T follicular helper cell (primary cell): Measurements from ENCODE around the gene INTS4.
"Not testable (repeated sequence)": the region's sequence is repeated elsewhere in the genome, so short reads cannot be mapped to it uniquely, and the experiment has no call there.

Experiments
- DNase-seq: peaks from one replicate; pipeline ENCODE4 v3.0.0-alpha.2; 2020; ENCODE audit warnings: low read depth
- total RNA-seq, 2 experiments: gene quantifications; one replicate each; lab custom pipeline; 2026; lab: John Stamatoyannopoulos, UW

INTS4 gene, protein sequence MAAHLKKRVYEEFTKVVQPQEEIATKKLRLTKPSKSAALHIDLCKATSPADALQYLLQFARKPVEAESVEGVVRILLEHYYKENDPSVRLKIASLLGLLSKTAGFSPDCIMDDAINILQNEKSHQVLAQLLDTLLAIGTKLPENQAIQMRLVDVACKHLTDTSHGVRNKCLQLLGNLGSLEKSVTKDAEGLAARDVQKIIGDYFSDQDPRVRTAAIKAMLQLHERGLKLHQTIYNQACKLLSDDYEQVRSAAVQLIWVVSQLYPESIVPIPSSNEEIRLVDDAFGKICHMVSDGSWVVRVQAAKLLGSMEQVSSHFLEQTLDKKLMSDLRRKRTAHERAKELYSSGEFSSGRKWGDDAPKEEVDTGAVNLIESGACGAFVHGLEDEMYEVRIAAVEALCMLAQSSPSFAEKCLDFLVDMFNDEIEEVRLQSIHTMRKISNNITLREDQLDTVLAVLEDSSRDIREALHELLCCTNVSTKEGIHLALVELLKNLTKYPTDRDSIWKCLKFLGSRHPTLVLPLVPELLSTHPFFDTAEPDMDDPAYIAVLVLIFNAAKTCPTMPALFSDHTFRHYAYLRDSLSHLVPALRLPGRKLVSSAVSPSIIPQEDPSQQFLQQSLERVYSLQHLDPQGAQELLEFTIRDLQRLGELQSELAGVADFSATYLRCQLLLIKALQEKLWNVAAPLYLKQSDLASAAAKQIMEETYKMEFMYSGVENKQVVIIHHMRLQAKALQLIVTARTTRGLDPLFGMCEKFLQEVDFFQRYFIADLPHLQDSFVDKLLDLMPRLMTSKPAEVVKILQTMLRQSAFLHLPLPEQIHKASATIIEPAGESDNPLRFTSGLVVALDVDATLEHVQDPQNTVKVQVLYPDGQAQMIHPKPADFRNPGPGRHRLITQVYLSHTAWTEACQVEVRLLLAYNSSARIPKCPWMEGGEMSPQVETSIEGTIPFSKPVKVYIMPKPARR
- total RNA-seq: 48.9 to 74.6 reads per million in 2 experiments

DNA sequence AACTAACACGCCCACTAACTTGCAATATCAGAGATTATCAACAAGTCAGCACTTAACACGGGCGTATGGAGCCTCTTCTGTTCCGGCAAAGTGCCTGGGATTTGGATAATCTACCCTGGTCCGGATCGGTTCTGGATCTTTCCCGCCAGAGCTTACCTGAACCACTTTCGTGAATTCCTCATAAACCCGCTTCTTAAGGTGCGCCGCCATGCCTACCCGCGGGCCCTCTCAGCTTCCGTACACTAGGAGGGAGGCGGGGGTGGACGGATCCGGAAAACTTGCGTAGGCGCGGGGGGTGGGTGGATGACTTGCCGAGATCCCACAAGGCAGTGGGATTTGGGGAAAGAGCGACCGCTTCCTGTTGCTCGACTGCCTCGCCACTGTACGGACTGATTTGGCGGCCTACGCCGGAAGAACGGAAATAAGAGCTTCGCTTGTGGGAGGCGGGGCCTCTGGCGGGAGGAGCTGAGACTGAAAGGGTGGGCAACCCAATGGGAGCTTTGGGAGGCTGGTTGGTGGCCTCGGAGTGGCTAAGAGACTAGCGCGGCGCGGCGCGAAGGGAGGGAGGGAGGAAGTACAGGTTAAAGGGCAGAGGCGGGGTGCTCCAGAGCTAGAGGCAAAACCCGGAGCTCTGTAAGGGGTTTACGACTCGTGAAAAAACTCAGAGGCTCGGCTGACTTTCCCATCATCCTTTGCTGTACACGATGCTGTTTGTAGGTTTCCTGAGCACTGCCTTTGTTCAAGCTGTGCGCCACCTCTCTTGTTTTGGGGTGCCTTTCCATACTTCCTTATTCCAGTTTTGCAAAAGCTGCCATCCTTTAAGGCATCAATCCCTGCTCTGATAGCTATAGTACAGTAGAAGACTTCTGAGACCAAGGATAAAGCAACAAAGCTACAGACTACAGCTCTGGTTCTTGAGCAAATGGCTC lies at the start of gene INTS4:
INTS4 (minus strand) TSS at position 235 of the 929 bp plus-strand sequence; CDS start at position 210, 25 bp downstream.
- peak; percentile 97 for DNase-seq

DNA sequence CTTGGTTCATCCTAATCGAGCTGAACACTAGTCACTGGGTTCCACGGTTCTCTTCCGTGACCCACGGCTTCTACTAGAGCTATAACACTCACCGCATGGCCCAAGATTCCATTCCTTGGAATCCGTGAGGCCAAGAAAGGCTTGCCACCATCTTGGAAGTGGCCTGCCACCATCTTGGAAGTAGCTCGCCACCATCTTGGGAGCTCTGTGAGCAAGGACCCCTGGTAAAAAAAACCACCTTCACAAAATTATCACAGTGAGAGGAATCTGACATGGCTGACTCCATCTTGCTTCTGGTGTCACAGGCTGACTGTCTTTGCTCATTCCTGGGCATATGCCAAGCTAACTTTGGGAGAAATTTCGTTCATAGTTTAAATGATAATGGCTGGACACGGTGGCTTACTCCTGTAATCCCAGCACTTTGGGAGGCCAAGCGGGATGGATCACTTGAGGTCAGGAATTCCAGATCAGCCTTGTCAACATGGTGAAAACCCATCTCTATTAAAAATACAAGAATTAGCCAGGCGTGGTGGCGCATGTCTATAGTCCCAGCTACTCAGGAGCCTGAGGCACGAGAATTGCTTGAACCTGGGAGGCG lies 47.5 kb upstream of the INTS4 start:
- DNase-seq: no peak

DNA sequence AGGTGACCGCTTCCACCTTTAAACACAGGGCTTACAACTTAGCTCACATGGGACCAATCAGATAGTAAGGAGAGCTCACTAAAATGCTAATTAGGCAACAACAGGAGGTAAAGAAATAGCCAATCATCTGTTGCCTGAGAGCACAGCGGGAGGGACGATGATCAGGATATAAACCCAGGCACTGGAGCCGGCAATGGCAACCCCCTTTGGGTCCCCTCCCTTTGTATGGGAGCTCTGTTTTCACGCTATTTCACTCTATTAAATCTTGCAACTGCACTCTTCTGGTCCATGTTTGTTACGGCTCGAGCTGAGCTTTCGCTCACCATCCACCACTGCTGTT lies 46.9 kb upstream of the INTS4 start:
- DNase-seq: not testable (repeated sequence)

DNA sequence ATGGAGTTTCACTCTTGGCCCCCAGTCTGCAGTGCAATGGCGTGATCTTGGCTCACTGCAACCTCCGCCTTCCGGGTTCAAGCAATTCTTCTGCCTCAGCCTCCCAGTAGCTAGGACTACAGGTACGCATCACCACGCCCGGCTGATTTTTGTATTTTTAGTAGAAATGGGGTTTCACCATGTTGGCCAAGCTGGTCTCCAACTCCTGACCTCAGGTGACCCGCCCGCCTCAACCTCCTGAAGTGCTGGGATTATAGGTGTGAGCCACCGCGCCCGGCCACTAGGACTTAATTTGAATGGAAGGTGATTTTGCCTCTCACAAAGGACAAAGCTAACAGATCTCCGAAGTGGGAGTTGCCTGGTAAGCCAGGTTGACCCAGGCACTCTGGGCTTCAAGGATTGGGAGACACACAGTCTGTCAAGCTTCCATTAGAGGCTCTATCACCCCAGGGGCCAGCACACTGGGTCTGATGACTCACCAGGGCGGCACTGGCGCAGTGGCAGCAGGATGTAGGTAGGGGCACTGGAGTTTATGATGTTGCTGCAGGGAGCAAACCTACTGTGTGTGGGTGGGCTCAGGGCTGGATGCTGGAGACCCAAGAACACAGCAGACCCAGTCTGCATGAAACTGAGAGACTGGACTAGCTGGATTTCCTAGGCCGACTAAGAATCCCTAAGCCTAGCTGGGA lies 46.4 kb upstream of the INTS4 start:
- no peak for DNase-seq

DNA sequence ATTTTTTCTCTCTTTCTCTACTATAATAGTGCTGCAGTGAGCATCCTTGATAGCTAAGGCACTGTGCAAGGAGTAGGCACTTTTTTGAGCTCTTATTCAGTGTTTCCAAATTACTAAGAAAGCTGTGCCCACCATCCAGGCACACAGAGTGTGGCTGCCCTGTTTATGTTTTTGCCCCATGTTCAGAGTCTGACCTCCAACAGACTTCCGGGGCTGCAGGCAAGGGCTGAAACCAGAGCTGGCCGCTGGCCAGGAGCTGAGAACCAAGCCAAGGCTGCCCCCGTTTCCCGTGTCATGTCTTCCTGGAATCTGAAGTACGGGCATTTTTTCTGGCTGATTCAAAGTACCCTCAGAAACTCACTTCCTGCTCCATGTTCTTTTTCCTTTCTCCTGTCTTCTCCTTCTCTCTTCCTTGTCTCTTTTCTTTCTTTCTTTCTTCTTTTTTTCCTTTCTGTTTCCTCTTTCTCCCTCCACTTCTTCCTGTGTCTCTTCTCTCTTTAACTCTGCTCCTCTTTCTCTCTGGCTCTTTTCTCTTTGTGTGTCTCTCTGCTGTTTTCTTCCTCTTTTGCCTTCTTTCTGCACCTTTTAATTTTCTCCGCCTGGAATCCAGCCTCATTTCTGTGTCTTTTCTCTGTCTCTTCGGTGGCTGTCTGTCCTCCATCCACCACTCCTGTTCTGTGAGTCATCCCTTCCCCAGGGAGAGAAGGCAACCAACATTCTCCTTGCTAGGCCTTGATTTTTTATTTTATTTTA lies 45.6 kb upstream of the INTS4 start:
- DNase-seq: no peak

DNA sequence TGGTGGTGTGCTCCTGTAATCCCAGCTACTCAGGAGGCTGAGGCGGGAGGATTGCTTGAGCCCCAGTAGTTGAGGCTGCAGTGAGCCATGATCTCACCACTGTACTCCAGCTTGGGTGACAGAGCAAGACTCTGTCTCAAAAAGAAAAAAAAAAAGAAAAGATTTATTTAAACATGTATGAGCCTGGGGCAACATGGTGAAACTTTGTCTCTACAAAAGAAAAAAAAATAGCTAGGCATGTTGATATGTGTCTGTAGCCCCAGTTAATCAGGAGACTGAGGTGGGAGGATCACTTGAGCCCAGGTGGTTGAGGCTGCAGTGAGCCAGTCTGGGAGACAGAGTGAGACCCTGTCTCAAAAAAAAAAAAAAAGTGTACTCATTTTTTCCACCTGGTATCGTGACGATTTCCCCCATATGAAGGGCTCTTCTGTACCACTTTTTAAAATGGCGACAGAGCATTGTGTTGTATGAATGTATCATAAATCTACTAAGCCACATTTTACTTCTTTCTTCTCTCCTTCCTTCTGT lies 45.0 kb upstream of the INTS4 start:
- DNase-seq: no peak

DNA sequence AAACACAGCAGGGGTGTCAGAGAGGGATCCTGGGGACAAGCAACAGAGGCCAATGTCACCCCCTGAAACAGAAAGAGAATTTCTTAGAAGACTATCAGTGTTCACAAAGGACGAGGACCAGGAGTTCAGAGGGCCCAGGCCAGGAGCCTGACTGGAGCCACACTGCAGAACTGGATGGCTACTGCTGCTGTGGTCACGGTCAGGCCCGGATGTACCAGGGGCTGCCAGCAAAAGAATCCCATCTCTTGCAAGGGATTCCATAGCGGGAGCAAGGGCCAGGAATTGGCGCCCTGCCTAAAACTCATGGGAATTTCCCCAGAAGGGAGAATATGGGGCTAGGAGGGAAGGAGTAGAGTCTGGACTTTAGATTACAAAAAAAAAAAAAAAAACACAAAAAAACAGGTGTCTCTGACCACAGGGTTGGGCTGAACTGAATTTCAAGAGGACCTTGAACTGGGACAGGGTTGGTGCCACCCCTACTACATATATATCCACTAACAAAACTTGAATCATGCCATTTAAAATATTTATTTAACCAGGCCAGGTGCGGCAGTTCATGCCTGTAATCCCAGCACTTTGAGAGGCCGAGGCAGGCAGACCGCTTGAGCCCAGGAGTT lies 44.3 kb upstream of the INTS4 start:
- no peak for DNase-seq

DNA sequence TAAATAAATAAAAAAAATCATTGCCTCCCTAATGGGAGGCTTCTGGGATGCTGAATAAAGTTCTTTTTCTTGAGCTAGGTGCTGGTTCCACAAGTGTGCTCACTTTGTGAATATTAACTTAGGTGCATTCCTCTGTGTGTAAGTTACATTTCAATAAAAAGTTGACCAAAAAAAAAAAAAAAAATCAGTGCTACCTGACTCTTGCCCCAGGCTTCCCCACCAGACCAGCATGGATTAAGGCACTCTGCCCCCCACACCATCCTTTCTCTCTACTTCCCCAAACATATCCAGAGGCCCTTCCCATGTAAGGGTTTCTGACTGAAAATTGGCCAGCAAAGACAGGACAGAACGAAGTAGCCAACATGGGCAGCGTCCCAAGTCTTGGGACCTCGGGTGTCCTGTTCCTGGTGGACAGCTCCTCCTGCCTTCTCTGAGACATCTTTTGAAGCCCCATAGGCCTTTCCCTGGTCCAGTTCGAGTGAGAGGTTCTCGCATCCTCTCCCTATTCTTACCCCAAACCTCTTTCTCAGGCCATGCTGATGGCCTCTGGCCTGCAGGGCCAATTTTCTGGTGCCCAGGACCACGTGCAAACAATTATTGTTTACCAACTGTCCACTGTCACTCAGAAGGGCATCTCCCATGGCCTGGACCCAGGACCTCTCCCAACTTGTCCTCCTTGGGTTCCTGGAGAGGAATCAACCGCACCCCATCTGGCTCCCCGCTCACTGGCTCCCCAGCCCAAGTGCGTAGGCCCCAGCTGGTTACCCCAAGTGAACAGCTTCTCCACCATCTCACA lies 43.6 kb upstream of the INTS4 start:
- DNase-seq: no peak

DNA sequence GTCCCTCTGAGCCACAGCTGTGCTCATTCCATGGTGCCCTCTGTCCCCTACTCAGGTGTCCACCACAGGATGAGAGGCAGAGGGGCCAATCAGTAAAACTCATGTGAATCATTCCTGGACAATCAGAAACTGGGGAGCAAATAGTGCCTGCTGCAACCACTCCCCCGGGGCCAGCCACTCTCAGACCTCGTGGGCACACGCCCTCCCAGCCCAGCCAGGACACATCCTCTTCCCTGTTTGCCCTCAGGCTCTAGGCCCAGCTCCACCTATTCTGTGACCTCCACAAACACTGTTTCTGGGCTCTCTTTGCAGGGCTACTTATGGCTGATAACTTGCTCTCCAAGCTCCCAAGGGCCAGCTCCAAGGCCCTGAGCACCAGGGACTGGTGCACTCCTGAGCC lies 42.6 kb upstream of the INTS4 start:
- no peak for DNase-seq

DNA sequence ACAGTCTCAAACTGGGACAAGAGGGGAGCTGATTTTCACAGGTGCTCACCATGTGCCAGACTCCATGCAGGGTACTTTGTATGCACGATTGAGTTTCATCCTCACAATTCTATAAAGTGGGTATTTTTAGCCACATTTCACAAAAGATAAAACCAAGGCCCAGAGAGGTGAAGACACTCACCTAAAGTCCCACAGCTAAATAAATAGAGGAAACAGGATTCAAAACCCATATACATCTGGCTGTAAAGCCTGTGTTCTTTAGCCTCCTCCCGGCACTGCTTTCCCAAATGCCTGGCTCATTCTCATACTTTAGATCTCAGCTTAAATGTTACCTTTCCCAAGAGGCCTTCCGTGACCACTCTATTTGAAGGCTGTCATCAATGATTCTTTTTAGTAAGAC lies 41.8 kb upstream of the INTS4 start:
- no peak for DNase-seq

DNA sequence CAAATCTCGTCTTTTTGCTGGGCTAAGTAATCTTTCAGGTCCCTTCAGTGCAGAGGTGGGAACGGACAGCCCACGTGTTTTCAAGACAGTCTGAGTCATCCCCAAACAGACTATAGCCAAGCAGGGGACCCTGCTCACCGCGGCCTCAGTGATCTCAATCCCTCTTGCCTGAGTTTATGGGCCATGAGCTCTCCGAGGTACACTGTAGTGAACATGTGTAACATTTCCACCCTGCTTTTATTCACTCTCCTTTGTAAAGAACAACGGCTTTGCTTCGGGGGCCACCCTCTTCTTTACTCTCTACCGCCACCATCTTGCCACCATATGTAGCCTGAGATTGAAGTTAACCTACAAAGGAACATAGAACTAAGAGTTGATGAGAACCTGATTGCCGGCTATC lies 40.2 kb upstream of the INTS4 start:
- DNase-seq: no peak

DNA sequence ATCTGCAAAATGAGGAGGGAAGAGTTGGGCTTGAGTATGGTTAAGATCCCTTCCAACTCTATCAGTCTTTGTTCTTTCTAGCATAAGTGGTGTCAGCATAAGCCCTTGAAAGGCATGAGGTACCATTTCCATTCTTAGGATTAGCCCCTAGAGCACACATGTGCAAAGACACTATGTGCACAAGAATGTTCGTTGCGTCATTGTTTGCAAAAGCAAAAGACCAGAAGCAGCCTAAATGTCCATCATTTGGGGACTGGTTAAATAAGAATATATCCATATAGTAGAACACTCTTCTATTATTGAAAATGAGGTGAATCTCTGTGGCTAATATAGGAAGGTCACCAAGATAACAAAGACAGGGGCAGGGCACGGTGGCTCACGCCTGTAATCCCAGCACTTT lies 38.6 kb upstream of the INTS4 start:
- no peak for DNase-seq

DNA sequence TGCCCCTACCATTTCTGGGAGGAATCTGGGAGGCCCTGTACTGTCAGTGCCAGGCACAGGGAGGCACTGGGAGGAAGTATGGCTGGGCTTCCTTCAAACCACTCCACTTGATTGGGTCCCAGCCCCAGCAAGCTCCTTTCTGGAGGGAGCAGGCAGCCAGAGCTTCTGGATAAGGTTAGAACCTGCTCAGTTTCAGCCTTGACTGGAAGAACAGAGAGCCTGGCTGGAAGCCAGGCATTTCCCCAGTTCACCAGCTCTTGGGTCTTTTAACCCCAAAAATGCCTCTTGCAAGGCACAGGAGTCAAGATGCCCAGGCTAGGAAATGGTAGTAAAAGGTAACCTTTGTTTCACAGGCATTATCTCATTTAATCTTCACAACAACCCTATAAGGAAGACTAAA lies 37.6 kb upstream of the INTS4 start:
- DNase-seq: no peak

DNA sequence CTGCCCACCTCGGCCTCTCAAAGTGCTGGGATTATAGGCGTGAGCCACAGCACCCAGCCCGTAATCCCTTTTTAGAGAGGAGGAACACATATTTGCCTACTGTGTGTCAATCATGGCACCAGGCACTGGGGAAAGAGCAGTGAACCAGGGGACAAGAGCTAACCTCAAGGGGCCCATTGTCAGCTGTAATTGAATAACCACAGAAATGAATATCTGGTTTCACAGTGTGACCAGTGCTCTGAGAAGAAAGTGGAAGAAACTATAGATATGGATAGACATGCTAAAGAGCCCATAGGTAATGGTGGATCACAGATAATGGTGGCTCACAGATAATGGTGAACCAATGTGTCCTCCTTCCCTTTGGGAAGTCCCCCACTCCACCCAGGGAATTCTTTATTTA lies 37.2 kb upstream of the INTS4 start:
- DNase-seq: no peak

DNA sequence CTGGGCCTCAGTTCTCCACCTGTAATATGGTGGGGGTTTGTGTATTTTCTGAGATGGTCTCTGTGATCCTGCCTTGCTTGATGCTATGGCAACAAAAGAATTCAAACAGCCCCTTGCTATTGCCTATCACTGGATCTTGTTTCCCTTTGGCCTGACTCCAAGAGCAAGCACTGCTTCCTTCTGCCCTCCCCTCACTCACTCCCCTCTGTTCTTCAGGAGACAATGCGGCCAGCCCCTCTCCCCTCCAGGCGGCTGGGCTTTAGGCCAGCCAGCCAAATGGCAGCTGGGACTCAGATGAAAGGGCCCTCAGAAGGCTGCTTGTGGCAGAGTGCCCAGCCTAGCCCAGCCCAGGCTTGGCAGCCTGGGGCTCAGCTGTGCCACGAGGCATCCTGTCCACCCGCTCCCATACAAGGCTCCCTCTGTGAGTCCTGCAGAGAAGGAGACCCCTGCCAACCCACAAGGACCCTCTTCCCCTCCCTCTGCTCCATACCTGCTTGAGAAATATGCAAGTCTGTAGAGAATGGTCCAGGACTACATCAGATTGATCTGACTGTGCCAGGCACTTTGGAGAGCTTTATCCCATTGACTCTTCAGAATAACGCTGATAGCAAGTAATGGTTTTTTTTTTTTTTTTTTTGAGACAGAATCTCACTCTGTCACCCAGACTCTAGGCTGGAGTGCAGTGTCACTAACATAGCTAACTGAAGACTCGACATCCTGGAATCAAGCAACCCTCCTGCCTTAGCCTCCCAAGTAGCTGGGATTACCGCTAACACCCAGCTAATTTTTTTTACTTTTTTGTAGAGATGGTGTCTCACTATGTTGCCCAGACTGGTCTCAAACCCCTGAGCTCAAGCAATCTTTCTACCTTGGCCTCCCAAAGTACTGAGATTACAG lies 36.2 kb upstream of the INTS4 start:
- no peak for DNase-seq

DNA sequence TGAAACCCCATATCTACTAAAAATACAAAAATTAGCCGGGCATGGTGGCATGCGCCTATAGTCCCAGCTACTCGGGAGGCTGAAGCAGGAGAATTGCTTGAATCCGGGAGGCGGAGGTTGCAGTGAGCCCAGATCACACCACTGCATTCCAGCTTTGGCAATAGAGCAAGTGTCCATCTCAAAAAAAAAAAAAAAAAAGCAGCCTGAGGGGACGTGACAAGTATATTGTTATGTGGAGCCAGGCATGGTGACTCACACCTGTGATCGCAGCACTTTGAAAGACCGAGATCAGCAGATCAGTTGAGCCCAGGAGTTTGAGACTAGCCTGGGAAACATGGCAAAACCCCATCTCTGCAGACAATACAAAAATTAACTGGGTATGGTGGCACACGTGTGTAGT lies 34.0 kb upstream of the INTS4 start:
- DNase-seq: not testable (repeated sequence)

DNA sequence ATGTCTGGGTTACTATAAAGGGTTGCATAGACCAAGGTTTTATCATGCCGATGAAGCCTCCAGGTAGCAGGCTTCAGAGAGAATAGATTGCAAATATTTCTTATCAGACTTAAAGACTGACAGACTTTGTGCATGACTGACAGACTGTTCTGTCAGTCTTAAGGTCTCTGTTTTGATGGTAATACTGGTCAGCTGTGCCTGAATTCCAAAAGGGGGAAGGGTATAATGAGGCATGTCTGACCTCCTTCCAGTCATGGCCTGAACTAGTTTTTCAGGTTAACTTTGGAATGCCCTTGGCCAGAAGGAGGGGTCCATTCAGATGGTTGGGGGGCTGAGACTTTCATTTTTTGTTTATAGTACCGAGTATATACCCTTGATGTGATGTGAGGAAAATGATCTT lies 33.3 kb upstream of the INTS4 start:
- no peak for DNase-seq

DNA sequence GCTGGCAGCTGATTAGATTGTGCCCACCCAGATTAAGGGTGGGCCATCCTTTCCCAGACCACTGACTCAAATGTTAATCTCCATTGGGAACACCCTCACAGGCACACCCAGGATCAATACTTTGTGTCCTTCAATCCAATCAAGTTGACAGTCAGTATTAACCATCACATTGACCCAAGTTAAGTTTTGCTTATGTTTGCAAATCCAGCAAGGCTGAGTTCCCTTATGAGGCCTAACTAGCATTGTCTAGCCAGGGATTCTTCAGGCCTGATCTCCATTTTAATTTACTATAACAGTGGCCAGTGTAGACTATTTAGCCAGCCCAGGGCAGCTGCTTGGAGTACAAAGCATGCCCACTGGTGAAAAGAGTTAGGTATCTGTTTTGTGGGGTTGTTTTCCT lies 30.9 kb upstream of the INTS4 start:
- DNase-seq: no peak
